ENCODE results near the gene GRB10.

The GRB10 gene

DNA sequence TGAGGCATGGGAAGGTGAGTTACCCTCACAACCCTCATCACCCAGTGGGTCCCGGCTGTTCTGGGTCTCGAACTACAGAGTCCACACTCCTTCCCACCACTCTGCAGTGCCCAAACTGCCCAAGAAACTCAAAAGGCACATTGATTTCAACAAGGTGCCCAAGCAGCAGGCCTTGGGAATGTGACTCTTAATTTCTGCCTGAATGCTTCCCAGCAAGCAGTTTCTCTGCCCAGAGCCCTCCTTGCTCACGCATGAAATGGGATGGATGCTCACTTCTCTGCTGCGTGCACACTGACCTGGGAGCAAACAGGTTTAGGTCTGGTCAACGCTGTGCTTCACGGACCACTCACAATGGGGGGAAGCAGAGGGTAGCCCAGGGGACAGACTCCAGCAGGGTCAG is 77.9 kb downstream of the GRB10 start:
- Histone ChIP-seq H3K4me3 (ENCODE audit: low read length) (no peak overlapping the region), H3K36me3 (replicated peaks; ENCODE audit: low read depth, low read length) (no peaks in the 10 kb centered on the region), H3K79me2 (ENCODE audit: low read length) (no peaks in the 10 kb centered on the region), H3K9ac (ENCODE audit: low read length) (no peak overlapping the region), H3K4me2 (ENCODE audit: low read length) (no peak overlapping the region), H3K27me3 (ENCODE audit: low read depth, low read length) (peaks cover 41% of the 10 kb centered on the region), H3K4me1 (ENCODE audit: low read length) (no peaks in the 10 kb centered on the region), H2AFZ (ENCODE audit: low read depth, low read length) (no peak overlapping the region), H3K9me3 (ENCODE audit: insufficient read depth, low read length) (no peaks in the 10 kb centered on the region), H3K27ac (ENCODE audit: low read length) (no peak overlapping the region), H4K20me1 (ENCODE audit: insufficient read depth, low read length) (no peaks in the 10 kb centered on the region)
- TF ChIP-seq CTCF (IDR thresholded peaks at IDR 0.05; ENCODE audit: low read depth, low read length), result no peak
- TF ChIP-seq EZH2phosphoT487 (IDR thresholded peaks at IDR 0.05; ENCODE audit: low read depth), result no peak

GRCh38 chr7:50703654-50704053 is 79.0 kb downstream of the GRB10 start:
- TF ChIP-seq CTCF (IDR thresholded peaks at IDR 0.05; ENCODE audit: low read depth, low read length) (no peak), EZH2phosphoT487 (IDR thresholded peaks at IDR 0.05; ENCODE audit: low read depth) (no peak)
- H3K4me1 ChIP-seq (ENCODE audit: low read length), result no peaks in the 10 kb centered on the region
- no peaks in the 10 kb centered on the region for H4K20me1 ChIP-seq (ENCODE audit: insufficient read depth, low read length)
- H3K36me3 ChIP-seq (replicated peaks; ENCODE audit: low read depth, low read length), result no peaks in the 10 kb centered on the region
- H3K27ac ChIP-seq (ENCODE audit: low read length), result no peak overlapping the region
- no peak overlapping the region for H3K9ac ChIP-seq (ENCODE audit: low read length)
- H3K9me3 ChIP-seq (ENCODE audit: insufficient read depth, low read length), result no peaks in the 10 kb centered on the region
- no peak overlapping the region for H3K4me3 ChIP-seq (ENCODE audit: low read length)
- no peaks in the 10 kb centered on the region for H3K79me2 ChIP-seq (ENCODE audit: low read length)
- H3K27me3 ChIP-seq (ENCODE audit: low read depth, low read length), result peaks cover 47% of the 10 kb centered on the region
- H2AFZ ChIP-seq (ENCODE audit: low read depth, low read length), result no peak overlapping the region
- H3K4me2 ChIP-seq (ENCODE audit: low read length), result no peak overlapping the region

DNA sequence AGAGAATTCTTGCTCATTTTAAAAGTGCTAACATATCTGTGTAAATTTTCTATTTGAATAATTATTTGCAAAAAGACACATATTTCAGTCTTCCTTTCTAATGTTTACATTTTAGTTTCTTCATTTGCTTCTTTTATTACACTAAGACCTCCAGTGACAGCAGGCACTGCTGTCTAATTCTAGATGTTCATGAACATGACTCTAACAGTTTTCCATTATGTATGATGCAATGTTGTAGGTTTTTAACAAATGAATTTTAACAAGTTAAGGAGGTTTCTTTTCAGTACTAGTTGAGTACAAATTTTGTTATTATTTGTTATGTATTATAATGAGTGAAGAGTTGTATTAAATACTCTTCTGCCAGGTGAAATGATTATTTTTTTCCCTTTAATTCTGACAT is 83.6 kb downstream of the GRB10 start:
- Histone ChIP-seq H3K27me3 (ENCODE audit: low read depth, low read length) (peaks cover 53% of the 10 kb centered on the region), H3K4me2 (ENCODE audit: low read length) (no peak overlapping the region), H3K79me2 (ENCODE audit: low read length) (no peaks in the 10 kb centered on the region), H3K4me1 (ENCODE audit: low read length) (peaks cover 4% of the 10 kb centered on the region; the same call in 1 of the 2 replicates), H3K9ac (ENCODE audit: low read length) (no peak overlapping the region), H3K36me3 (replicated peaks; ENCODE audit: low read depth, low read length) (no peaks in the 10 kb centered on the region), H3K27ac (ENCODE audit: low read length) (no peak overlapping the region), H4K20me1 (ENCODE audit: insufficient read depth, low read length) (no peaks in the 10 kb centered on the region), H3K4me3 (ENCODE audit: low read length) (no peak overlapping the region), H2AFZ (ENCODE audit: low read depth, low read length) (no peak overlapping the region), H3K9me3 (ENCODE audit: insufficient read depth, low read length) (no peaks in the 10 kb centered on the region)
- TF ChIP-seq CTCF (IDR thresholded peaks at IDR 0.05; ENCODE audit: low read depth, low read length) (no peak), EZH2phosphoT487 (IDR thresholded peaks at IDR 0.05; ENCODE audit: low read depth) (no peak)

DNA sequence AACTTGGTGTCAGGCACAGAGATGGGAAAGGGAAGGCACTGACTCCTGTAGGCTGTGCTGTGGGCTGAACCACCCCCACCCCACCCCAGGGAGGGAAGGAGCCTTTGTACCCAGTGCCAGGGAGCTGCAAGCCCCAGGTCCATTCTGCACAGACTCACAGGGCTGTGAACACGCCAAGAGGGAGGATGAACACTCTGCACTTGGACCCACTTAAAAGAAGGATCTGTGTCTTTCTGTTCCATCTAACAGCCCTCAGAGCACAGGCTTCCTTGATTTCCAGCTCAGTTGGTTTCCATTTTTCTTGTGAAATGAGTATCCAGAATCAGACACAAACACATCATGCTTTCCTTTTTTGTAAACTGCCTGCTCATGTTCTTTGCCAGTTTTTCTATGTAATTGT is 84.9 kb downstream of the GRB10 start:
- Histone ChIP-seq H3K27ac (ENCODE audit: low read length) (no peak overlapping the region), H3K4me2 (ENCODE audit: low read length) (no peak overlapping the region), H3K4me3 (ENCODE audit: low read length) (no peak overlapping the region), H3K9me3 (ENCODE audit: insufficient read depth, low read length) (no peaks in the 10 kb centered on the region), H3K79me2 (ENCODE audit: low read length) (no peaks in the 10 kb centered on the region), H3K4me1 (ENCODE audit: low read length) (peaks cover 4% of the 10 kb centered on the region; the same call in 1 of the 2 replicates), H3K9ac (ENCODE audit: low read length) (no peak overlapping the region), H3K27me3 (ENCODE audit: low read depth, low read length) (peaks cover 48% of the 10 kb centered on the region), H3K36me3 (replicated peaks; ENCODE audit: low read depth, low read length) (no peaks in the 10 kb centered on the region), H2AFZ (ENCODE audit: low read depth, low read length) (no peak overlapping the region), H4K20me1 (ENCODE audit: insufficient read depth, low read length) (no peaks in the 10 kb centered on the region)
- TF ChIP-seq CTCF (IDR thresholded peaks at IDR 0.05; ENCODE audit: low read depth, low read length), result no peak
